Renal cortex interstitium (tissue), 11 donors: ENCODE data around the gene F7. TPM values are rescaled to one million over a fixed set of nuclear protein-coding genes. Genes with fewer than 3 reads are reported as not detected.
"Not testable (repeated sequence)": the region's sequence is repeated elsewhere in the genome, so short reads cannot be mapped to it uniquely, and the experiment has no call there.

Experiments used
- DNase-seq, 11 donors: peaks; one replicate each; pipeline ENCODE4 v3.0.0-alpha.2; 2013; ENCODE audit warnings: low read depth in 9 of 11, low spot score in 4 of 11; ENCODE audit errors: extremely low read depth in 1 of 11
- polyA plus RNA-seq, 3 donors: library from polyadenylated mRNA; unstranded; fragments of 120-200 nt; gene quantifications; one replicate each; pipeline ENCODE4 v1.2.1, GENCODE V29; 2013; ENCODE audit not compliant: insufficient read length in 3 of 3

The F7 gene
- polyA plus RNA-seq, 3 donors = 3.5 to 3.9 (median 3.5) TPM

GRCh38 chr13:113112475-113112874 lies 6.9 kb downstream of the F7 start:
- not testable (repeated sequence) for DNase-seq

DNA sequence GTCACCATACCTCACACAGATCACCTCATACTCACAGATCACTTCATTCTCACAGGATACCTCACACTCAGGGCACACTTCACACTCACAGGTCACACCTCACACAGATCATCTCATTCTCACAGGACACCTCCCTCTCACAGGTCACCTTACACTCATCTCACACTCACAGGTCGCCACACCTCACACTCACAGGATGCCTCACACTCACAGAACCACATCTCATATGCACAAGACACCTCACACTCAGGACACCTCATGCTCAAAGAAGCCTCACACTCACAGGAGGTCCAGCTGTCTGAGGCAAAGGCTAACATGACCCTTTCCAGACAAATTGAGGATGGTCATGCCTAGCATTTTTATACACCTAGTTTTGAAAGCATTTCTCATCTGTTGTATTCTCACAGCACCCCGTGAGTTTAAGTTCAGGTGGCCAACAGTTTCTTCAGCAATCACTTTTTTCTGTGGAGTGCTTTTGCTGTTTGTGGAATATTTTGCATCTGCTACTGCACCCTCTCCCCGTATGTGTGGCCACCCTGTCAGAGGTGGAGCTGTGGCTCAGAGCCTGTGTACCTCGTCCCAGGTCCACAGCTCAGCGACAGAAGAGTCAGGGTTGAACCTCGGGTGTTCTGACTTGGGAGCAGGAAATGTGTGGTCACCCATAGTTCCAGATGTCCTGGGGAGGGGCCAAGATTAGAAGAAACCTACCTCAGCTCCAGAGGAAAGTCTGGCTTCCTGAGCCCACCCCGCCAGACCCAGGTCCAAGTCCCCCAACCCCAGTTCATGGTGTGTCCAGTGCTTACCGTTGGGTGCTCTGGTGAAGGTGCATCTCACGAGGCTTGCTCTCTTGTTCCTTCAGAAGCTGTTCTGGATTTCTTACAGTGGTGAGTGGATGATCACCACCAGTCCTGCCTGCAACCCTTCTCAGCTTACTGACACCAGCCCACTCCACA lies 7.6 kb downstream of the F7 start:
- DNase-seq = no peak

- DNase-seq = no peak
These were observed 8.3 kb downstream of the F7 start for GRCh38 chr13:113113846-113114271.

DNA sequence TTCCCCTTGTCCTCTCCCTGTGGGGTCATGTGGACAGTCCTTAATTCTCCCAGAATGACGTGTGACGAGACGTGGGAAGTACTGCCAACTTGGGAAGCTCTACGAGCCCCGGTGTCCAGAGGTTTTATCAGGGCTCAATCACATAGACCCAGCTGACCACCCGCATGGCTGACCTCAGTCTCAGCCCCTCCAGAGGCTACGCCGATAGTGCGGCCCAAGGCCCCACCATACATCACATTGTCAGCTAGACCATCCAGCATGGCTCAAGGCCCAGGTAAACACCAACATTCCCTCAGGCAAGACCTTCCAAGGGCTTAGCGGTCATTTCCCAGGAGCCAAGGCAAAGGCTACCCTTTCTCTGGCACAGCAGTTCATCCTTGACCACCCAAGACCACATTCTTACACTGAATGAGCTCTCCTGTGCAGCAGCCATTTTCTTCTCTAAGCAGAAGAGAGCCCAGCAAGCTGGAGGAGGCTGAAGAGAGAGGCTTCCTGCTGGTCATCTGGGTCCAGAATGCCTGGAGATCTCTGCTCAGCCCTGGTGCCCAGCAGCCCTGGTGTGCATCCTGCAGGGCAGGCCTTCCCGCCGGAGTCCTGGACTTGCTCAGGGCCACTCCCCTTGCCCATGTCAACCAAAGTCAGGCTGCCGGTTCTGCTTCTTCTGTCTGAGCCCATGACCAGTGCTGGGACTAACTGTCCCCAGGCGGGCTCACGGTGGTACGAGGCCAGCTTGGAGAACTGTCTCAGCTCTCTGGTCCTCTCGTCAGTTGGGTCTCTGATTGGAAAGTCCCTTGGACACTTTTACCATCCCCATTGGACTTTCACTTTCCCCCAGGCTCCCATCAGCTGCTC lies 9.1 kb downstream of the F7 start:
- no peak for DNase-seq

GRCh38 chr13:113115363-113116205 lies 10.0 kb downstream of the F7 start:
- DNase-seq = no peak

DNA sequence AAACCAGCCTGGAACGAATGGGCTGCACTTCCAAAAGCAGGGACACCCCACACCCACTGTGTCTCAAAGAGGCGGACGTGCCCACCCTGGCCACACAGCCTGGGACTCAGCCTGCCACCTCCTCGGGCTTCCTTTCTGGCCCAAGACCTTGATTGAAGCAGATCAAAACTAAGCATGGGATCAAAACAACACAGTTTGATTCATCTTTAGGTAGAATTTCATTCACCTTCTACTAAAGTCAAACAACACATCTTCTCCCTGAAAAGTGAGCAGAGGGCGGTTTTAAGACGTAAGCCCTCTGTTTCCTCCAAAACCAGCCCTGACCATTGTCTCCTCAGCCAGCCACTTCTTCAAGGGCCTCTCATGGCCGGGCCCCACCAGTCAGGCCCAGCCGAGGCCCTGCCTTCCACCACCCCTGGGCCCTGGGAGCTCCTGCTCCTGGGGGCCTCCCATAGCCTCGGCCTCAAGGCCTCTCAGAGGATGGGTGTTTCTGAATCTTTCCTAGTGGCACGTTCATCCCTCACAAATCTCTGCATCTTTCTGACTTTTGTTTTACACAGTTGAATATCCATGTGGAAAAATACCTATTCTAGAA lies 10.7 kb downstream of the F7 start:
- no peak for DNase-seq

DNA sequence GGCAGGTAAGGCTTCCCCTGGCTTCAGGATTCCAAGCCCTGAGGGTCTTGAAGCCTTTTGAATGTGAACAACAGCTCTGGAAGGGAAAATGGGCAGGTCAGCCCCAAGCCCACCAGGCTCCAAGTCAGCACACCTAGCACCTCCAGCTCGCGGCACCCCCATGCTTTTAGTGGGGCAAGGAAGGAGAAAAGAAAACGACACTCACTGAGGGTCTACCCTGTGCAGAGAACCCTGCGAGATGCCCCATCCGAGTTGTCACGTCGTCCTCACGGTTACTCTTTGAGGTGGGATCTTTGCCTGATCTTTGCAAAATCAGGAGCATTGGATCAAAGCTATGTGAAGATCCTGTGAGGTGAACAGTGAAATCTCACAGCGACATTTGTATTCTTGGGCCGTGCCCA lies 11.3 kb downstream of the F7 start:
- no peak for DNase-seq

- no peak for DNase-seq
These were observed 11.8 kb downstream of the F7 start for GRCh38 chr13:113117335-113117872.

DNA sequence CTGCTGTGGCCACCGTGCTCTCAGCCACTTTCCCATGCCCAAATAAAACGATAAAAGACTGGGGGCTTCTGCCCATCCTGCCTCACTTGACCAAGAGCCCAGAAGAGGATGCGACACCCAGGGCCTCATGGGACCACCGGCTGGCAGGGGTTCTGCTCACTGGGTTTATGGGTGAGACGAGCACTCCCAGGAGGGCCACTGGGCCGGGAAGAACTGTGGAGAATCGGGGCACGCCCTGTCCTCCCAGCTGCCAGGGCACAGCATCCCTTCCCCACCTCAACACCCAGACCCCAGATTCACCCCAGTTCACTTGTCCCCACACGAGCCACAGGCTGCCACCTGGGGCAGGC lies 12.3 kb downstream of the F7 start:
- DNase-seq = no peak

DNA sequence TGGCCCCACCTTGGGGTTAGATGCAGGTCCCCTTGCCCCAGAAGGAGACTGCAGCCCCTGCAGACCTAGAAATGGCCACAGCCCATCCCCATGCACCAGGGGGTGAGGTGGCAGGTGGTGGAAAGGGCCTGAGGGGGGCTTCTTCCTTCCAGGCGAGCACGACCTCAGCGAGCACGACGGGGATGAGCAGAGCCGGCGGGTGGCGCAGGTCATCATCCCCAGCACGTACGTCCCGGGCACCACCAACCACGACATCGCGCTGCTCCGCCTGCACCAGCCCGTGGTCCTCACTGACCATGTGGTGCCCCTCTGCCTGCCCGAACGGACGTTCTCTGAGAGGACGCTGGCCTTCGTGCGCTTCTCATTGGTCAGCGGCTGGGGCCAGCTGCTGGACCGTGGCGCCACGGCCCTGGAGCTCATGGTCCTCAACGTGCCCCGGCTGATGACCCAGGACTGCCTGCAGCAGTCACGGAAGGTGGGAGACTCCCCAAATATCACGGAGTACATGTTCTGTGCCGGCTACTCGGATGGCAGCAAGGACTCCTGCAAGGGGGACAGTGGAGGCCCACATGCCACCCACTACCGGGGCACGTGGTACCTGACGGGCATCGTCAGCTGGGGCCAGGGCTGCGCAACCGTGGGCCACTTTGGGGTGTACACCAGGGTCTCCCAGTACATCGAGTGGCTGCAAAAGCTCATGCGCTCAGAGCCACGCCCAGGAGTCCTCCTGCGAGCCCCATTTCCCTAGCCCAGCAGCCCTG lies 12.8 kb downstream of the F7 start:
- no peak for DNase-seq

DNA sequence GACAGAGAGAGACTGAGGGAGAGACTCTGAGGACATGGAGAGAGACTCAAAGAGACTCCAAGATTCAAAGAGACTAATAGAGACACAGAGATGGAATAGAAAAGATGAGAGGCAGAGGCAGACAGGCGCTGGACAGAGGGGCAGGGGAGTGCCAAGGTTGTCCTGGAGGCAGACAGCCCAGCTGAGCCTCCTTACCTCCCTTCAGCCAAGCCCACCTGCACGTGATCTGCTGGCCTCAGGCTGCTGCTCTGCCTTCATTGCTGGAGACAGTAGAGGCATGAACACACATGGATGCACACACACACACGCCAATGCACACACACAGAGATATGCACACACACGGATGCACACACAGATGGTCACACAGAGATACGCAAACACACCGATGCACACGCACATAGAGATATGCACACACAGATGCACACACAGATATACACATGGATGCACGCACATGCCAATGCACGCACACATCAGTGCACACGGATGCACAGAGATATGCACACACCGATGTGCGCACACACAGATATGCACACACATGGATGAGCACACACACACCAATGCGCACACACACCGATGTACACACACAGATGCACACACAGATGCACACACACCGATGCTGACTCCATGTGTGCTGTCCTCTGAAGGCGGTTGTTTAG lies 13.7 kb downstream of the F7 start:
- DNase-seq = no peak

- no peak for DNase-seq
These were observed 14.2 kb downstream of the F7 start for GRCh38 chr13:113119822-113120189.

DNA sequence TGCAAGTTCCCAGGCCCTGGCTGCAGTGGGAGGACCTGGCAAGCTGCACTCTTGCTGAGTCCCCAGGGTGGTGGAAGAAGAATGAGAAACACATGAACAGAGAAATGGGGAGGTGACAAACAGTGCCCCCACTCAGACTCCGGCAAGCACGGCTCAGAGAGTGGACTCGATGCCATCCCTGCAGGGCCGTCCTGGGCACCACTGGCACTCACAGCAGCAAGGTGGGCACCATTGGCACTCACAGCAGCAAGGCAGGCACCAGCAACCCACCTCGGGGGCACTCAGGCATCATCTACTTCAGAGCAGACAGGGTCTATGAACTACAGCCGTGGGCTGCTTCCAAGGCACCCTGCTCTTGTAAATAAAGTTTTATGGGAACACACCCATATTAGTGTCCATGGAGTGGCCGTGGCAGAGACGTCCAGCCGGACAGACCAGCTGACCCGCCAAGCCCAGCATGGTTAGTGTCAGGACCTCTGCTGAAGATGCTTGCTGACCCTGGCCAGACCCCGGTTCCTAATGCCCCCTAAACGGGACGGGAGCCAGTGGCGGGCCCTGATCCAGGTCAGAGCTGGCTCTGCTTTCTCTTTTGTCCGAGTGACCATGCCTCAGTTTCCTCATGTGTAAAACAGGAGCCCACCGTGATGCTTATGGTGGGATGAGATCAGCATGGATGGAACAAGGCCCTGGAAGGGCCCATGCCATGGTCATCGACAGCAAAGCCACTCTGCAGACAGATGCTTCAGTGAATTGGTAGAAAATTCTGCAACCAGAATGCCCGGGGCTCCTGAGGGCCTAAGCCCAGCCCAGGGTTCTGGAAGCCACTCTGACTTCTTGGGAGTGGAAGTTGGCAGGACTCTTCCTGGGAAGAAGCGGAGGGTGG lies 14.9 kb downstream of the F7 start:
- no peak for DNase-seq

GRCh38 chr13:113121183-113121927 lies 15.8 kb downstream of the F7 start:
- DNase-seq = no peak

GRCh38 chr13:113121928-113122471 lies 16.4 kb downstream of the F7 start:
- DNase-seq = no peak
